Neural cell (in vitro differentiated cells): ENCODE measurements around the gene LDAF1. TPM values are rescaled to one million over a fixed set of nuclear protein-coding genes. Genes with fewer than 3 reads are reported as not detected.

Experiments used
- H2AFZ ChIP-seq: fragments of 200-600, 300-800 bp; sonication (generic), shearing (Covaris generic); 2 replicates; pipeline ENCODE4 v1.6.0; 2014; ENCODE audit warnings: low read depth, mild to moderate bottlenecking, antibody characterized with exemption, low read length, moderate library complexity
- H3F3A ChIP-seq: fragments of 200-600 bp; shearing (Covaris generic); 2 replicates; pipeline ENCODE4 v1.6.1; 2016; ENCODE audit warnings: mild to moderate bottlenecking, moderate library complexity, mixed read lengths, antibody characterized with exemption, low read length; ENCODE audit not compliant: insufficient read depth, poor library complexity, severe bottlenecking
- H3K27ac ChIP-seq: fragments of 200-600, 300-800 bp; sonication (generic), shearing (Covaris generic); 2 replicates; pipeline ENCODE4 v1.5.1; 2014; ENCODE audit warnings: mild to moderate bottlenecking, low read length, moderate library complexity
- H3K27me3 ChIP-seq: fragments of 300-800, 200-600 bp; sonication (generic), shearing (Covaris generic); 2 replicates; pipeline ENCODE4 v1.6.0; 2014; ENCODE audit warnings: mild to moderate bottlenecking, low read depth, low read length, moderate library complexity; ENCODE audit not compliant: insufficient read depth
- H3K36me3 ChIP-seq: fragments of 300-800, 200-600 bp; sonication (generic), shearing (Covaris generic); 2 replicates; pipeline ENCODE4 v1.5.1; 2014; ENCODE audit warnings: mild to moderate bottlenecking, antibody characterized with exemption, low read length, moderate library complexity; ENCODE audit not compliant: insufficient read depth
- H3K4me2 ChIP-seq: fragments of 300-800, 200-600 bp; sonication (generic), shearing (Covaris generic); 2 replicates; pipeline ENCODE4 v1.6.0; 2014; ENCODE audit warnings: mild to moderate bottlenecking, low read length
- H3K4me3 ChIP-seq: fragments of 300-800, 200-600 bp; sonication (generic), shearing (Covaris generic); 2 replicates; pipeline ENCODE4 v1.5.1; 2014; ENCODE audit warnings: mild to moderate bottlenecking, low read length, moderate library complexity
- H3K79me2 ChIP-seq: fragments of 200-600 bp; shearing (Covaris generic); replicated peaks from 2 replicates; pipeline ENCODE4 v1.6.0; 2014; ENCODE audit warnings: mild to moderate bottlenecking, low read length, moderate library complexity; ENCODE audit not compliant: insufficient read depth
- H3K9ac ChIP-seq: fragments of 300-800, 200-600 bp; sonication (generic), shearing (Covaris generic); 2 replicates; pipeline ENCODE4 v1.6.1; 2016; ENCODE audit warnings: mild to moderate bottlenecking, low read length, mixed read lengths
- H3K9me2 ChIP-seq: fragments of 200-600 bp; shearing (Covaris generic); 2 replicates; pipeline ENCODE4 v1.6.1; 2016; ENCODE audit warnings: mild to moderate bottlenecking, low read length, mixed read lengths; ENCODE audit not compliant: insufficient read depth
- H3K9me3 ChIP-seq: fragments of 200-600, 300-800 bp; sonication (generic), shearing (Covaris generic); 2 replicates; pipeline ENCODE4 v1.6.1; 2016; ENCODE audit warnings: mild to moderate bottlenecking, mixed run types, low read length, moderate library complexity, mixed read lengths
- H4K20me1 ChIP-seq: fragments of 200-600 bp; shearing (Covaris generic); 2 replicates; pipeline ENCODE4 v1.6.1; 2016; ENCODE audit warnings: mild to moderate bottlenecking, mixed run types; ENCODE audit not compliant: insufficient read depth
- EP300 ChIP-seq: fragments of 450-650 bp; conservative IDR thresholded peaks from 2 replicates; pipeline ENCODE4 v1.6.1; 2014; ENCODE audit warnings: antibody characterized with exemption, mild to moderate bottlenecking, moderate library complexity; ENCODE audit not compliant: poor library complexity, severe bottlenecking
- EZH2 ChIP-seq: fragments of 200-600, 300-800 bp; shearing (Covaris generic), sonication (generic); IDR thresholded peaks from 2 replicates; pipeline ENCODE4 v1.6.1; 2014; ENCODE audit warnings: antibody characterized with exemption, low read length, borderline replicate concordance, mild to moderate bottlenecking; ENCODE audit not compliant: insufficient read depth, poor library complexity, severe bottlenecking
- MXI1 ChIP-seq: fragments of 450-650 bp; conservative IDR thresholded peaks from 2 replicates; pipeline ENCODE4 v1.6.1; 2014; ENCODE audit warnings: antibody characterized with exemption, mild to moderate bottlenecking; ENCODE audit not compliant: poor library complexity, severe bottlenecking
- POLR2AphosphoS5 ChIP-seq: IDR thresholded peaks from 2 replicates; pipeline ENCODE4 v1.6.1; 2012
- RAD21 ChIP-seq: fragments of 450-650 bp; conservative IDR thresholded peaks from 2 replicates; pipeline ENCODE4 v1.6.1; 2014; ENCODE audit warnings: antibody characterized with exemption, mild to moderate bottlenecking, moderate library complexity
- SMC3 ChIP-seq: fragments of 450-650 bp; conservative IDR thresholded peaks from 2 replicates; pipeline ENCODE4 v1.6.1; 2014; ENCODE audit warnings: antibody characterized with exemption, mild to moderate bottlenecking, moderate library complexity; ENCODE audit not compliant: poor library complexity
- TAF1 ChIP-seq: IDR thresholded peaks from 2 replicates; pipeline ENCODE4 v1.6.1; 2012; ENCODE audit warnings: low read depth
- polyA plus RNA-seq: library from polyadenylated mRNA; depleted of rRNA; stranded (reverse); fragments of >200 nt; gene quantifications from 2 replicates; pipeline ENCODE4 v1.2.3, GENCODE V29; 2014
- TF ChIP-seq, protein P1 (sequence below): fragments of 450-650 bp; IDR thresholded peaks from 2 replicates; pipeline ENCODE4 v1.5.1; 2014; ENCODE audit warnings: antibody characterized with exemption, mild to moderate bottlenecking, moderate library complexity; ENCODE audit not compliant: poor library complexity, severe bottlenecking
- TF ChIP-seq, protein P2 (sequence below): IDR thresholded peaks from 2 replicates; pipeline ENCODE4 v1.6.1; 2012; ENCODE audit warnings: borderline replicate concordance

LDAF1 gene
- polyA plus RNA-seq, 1 donor from 2014 or later, result 10.8 TPM

DNA sequence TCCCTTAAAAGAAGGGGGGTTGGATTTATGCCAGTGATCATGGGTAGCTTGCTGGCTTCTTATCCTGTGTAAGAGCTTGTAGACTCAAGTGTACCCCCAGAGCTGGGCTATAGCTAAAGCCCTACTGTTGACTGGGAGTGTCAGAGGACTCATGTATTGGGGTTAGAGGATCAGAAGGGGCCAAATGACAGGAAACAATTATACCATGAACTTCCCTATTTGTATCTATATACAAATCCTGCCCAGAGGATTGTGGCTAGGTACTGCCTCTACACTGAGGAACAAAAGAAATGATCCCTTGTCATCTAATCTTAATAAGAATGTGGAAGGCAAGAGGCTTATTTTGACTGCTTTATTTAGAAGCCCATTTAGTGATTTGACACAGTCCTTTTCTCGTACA, 38.6 kb downstream of the LDAF1 start:
- TF ChIP-seq MXI1, result no peak
- Histone ChIP-seq H3K9me2 (no peaks in the 10 kb centered on the region), H3K9ac (no peak overlapping the region), H4K20me1 (no peaks in the 10 kb centered on the region), H3K4me3 (no peak overlapping the region), H3K9me3 (no peaks in the 10 kb centered on the region), H3K79me2 (no peaks in the 10 kb centered on the region), H2AFZ (no peak overlapping the region), H3K27me3 (no peaks in the 10 kb centered on the region), H3K36me3 (no peaks in the 10 kb centered on the region), H3K4me2 (no peak overlapping the region), H3F3A (no peaks in the 10 kb centered on the region), H3K27ac (no peak overlapping the region)

DNA sequence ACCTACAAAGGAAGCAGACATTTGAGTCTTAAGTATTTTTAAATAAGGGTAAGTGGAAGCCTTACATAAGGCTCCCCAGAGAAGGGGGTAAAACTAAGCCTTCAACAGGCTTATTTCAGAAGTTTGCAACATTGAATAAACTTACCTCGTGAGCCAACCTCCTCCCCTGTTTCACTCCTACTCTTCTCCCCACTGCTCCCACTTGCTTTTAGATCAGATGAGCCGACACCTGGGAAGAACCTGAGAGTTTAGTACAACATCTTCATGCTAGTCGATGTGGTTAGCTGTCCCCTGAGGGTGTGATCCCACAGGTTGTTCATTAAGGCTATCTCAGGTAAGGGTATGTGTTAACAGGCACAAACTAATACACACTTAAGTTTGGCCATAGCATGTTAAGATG, 39.1 kb downstream of the LDAF1 start:
- Histone ChIP-seq H3K79me2 (no peaks in the 10 kb centered on the region), H3K36me3 (no peaks in the 10 kb centered on the region), H2AFZ (no peak overlapping the region), H3F3A (no peaks in the 10 kb centered on the region), H3K9ac (no peak overlapping the region), H3K27ac (no peak overlapping the region), H3K4me2 (no peak overlapping the region), H3K4me3 (no peak overlapping the region), H4K20me1 (no peaks in the 10 kb centered on the region), H3K27me3 (no peaks in the 10 kb centered on the region), H3K9me2 (no peaks in the 10 kb centered on the region), H3K9me3 (no peaks in the 10 kb centered on the region)
- TF ChIP-seq, protein P1, sequence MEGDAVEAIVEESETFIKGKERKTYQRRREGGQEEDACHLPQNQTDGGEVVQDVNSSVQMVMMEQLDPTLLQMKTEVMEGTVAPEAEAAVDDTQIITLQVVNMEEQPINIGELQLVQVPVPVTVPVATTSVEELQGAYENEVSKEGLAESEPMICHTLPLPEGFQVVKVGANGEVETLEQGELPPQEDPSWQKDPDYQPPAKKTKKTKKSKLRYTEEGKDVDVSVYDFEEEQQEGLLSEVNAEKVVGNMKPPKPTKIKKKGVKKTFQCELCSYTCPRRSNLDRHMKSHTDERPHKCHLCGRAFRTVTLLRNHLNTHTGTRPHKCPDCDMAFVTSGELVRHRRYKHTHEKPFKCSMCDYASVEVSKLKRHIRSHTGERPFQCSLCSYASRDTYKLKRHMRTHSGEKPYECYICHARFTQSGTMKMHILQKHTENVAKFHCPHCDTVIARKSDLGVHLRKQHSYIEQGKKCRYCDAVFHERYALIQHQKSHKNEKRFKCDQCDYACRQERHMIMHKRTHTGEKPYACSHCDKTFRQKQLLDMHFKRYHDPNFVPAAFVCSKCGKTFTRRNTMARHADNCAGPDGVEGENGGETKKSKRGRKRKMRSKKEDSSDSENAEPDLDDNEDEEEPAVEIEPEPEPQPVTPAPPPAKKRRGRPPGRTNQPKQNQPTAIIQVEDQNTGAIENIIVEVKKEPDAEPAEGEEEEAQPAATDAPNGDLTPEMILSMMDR, result no peak
- TF ChIP-seq, protein P2, sequence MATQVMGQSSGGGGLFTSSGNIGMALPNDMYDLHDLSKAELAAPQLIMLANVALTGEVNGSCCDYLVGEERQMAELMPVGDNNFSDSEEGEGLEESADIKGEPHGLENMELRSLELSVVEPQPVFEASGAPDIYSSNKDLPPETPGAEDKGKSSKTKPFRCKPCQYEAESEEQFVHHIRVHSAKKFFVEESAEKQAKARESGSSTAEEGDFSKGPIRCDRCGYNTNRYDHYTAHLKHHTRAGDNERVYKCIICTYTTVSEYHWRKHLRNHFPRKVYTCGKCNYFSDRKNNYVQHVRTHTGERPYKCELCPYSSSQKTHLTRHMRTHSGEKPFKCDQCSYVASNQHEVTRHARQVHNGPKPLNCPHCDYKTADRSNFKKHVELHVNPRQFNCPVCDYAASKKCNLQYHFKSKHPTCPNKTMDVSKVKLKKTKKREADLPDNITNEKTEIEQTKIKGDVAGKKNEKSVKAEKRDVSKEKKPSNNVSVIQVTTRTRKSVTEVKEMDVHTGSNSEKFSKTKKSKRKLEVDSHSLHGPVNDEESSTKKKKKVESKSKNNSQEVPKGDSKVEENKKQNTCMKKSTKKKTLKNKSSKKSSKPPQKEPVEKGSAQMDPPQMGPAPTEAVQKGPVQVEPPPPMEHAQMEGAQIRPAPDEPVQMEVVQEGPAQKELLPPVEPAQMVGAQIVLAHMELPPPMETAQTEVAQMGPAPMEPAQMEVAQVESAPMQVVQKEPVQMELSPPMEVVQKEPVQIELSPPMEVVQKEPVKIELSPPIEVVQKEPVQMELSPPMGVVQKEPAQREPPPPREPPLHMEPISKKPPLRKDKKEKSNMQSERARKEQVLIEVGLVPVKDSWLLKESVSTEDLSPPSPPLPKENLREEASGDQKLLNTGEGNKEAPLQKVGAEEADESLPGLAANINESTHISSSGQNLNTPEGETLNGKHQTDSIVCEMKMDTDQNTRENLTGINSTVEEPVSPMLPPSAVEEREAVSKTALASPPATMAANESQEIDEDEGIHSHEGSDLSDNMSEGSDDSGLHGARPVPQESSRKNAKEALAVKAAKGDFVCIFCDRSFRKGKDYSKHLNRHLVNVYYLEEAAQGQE, result no peak
- TF ChIP-seq EZH2 (no peak), EP300 (no peak), RAD21 (no peak), MXI1 (no peak), TAF1 (no peak), SMC3 (no peak), POLR2AphosphoS5 (no peak)
